Astrocyte of the cerebellum (primary cell): ENCODE measurements around the gene ALDH1A2.

ENCODE experiments used
- DNase-seq: peaks from one replicate; pipeline ENCODE4 v3.0.0-alpha.2; 2011; ENCODE audit warnings: low read depth
- H3K4me3 ChIP-seq: 2 replicates; pipeline ENCODE4 v1.5.1; 2011; ENCODE audit warnings: mild to moderate bottlenecking, low read depth, low read length, moderate library complexity
- CTCF ChIP-seq: IDR thresholded peaks from 2 replicates; pipeline ENCODE4 v1.5.1; 2012; ENCODE audit warnings: low read length, low read depth, moderate library complexity, mild to moderate bottlenecking; ENCODE audit errors: missing control alignments
- in situ Hi-C: cut with HindIII; loops from 2 replicates; pipeline ENCODE4 v1.10.0; 2017; ENCODE audit warnings: low sequenced_read_pairs

The ALDH1A2 gene

GRCh38 chr15:58021332-58022230 is 43.9 kb downstream of the ALDH1A2 start:
- in situ Hi-C loops = loop anchor here (25.0 kb wide), 1 partner anchor 91 kb away; no protein-coding TSS in a partner anchor
- no peak for TF ChIP-seq CTCF
- DNase-seq = no peak
- no peak overlapping the region for H3K4me3 ChIP-seq

DNA sequence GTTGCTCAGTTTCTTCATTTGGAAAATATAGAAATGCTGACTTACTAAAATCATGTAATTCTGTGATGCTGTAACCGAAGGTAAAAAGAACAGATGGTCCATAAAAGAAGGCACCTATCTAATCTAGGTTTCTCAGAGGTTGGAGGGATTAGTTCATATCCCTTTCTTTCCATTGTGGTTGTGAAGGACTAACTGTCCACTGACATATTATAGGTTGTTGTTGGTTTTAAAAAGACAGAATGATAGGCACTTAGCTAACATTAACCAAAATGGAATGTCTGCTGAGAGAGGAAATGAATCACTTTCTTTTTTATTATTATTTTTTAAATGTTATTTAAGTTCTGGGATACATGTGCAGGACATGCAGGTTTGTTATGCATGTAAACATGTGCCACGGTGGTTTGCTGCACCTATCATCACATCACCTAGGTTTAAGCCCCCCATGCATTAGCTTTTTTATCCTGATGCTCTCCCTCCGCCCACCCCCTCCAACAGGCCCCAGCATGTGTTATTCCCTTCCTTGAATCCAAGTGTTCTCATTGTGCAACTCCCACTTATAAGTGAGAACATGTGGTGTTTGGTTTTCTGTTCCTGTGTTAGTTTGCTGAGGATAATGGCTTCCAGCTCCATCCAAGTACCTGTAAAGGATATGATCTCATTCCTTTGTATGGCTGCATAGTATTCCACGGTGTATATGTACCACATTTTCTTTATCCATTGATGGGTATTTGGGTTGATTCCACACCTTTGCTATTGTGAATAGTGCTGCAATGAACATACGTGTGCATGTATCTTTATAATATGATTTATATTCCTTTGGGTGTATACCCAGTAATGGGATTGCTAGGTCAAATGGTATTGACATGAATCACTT is 45.8 kb downstream of the ALDH1A2 start:
- in situ Hi-C loops = loop anchor here (25.0 kb wide), 1 partner anchor 93 kb away; no protein-coding TSS in a partner anchor
- no peak for DNase-seq
- H3K4me3 ChIP-seq = no peak overlapping the region
- no peak for TF ChIP-seq CTCF

- no peak overlapping the region for H3K4me3 ChIP-seq
- DNase-seq = no peak
- no peak for TF ChIP-seq CTCF
- in situ Hi-C loops = loop anchor here (25.0 kb wide), 1 partner anchor 94 kb away; no protein-coding TSS in a partner anchor
Measured at GRCh38 chr15:58017869-58018268, 47.6 kb downstream of the ALDH1A2 start.

- in situ Hi-C loops = loop anchor here (25.0 kb wide), 1 partner anchor 96 kb away; no protein-coding TSS in a partner anchor
- H3K4me3 ChIP-seq = no peak overlapping the region
- TF ChIP-seq CTCF = no peak
- no peak for DNase-seq
Measured at GRCh38 chr15:58016581-58017175, 48.8 kb downstream of the ALDH1A2 start.

DNA sequence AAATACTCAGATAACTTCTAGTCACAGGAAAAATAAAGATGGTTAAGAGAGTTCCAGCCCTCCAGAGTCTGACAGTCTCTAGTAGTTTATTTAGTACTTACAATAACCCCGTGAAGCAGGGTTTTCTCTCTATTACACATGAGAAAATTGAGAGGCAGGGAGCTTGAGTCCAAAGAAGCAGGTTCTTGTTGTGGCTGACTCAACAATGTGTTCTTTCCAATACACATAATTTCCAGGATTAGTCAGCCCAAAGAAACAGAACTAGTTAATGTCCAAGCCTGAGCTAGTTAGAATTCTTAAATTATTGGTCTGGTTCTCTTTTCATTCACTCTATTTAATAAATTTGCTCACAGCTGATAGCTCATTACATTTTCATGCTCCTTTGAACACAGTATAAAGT is 49.9 kb downstream of the ALDH1A2 start:
- no peak for DNase-seq
- no peak for TF ChIP-seq CTCF
- H3K4me3 ChIP-seq = no peak overlapping the region
- in situ Hi-C loops = loop anchor here (25.0 kb wide), 1 partner anchor 97 kb away; no protein-coding TSS in a partner anchor

- in situ Hi-C loops = loop anchor here (25.0 kb wide), 1 partner anchor 98 kb away; no protein-coding TSS in a partner anchor
- no peak overlapping the region for H3K4me3 ChIP-seq
- DNase-seq = no peak
- no peak for TF ChIP-seq CTCF
Measured at GRCh38 chr15:58014470-58014869, 51.0 kb downstream of the ALDH1A2 start.
